Motor neuron (in vitro differentiated cells): ENCODE results near the gene PRUNE2. TPM values are rescaled to one million over a fixed set of nuclear protein-coding genes. Genes with fewer than 3 reads are reported as not detected.
A peak's percentile ranks its signal among the peaks of the same experiment; 100 is the strongest.

Experiments used
- ATAC-seq, 8 experiments: fragments of 200-7000 bp; cut with Tn5 transposase; replicated peaks in 6 of 8; 2 replicates each; pipeline ENCODE4 v1.8.0; 2021; ENCODE audit warnings: mild to moderate bottlenecking in 8 of 8, moderate library complexity in 8 of 8
- H3K27ac ChIP-seq, 2 donors: fragments of 250-450 bp; sonication (Bioruptor Pico); 2 replicates each; pipeline ENCODE4 v1.9.0; 2021; ENCODE audit warnings: antibody characterized with exemption in 2 of 2, mild to moderate bottlenecking in 2 of 2, moderate library complexity in 1 of 2
- H3K4me1 ChIP-seq, 2 donors: fragments of 250-450 bp; sonication (Bioruptor Pico); replicated peaks in 1 of 2; 2 replicates each; pipeline ENCODE4 v1.6.1; 2021; ENCODE audit warnings: antibody characterized with exemption in 2 of 2, mild to moderate bottlenecking in 2 of 2, moderate library complexity in 1 of 2
- H3K4me3 ChIP-seq, 5 donors: fragments of 250-450 bp; sonication (Bioruptor Pico); 2 replicates each; pipeline ENCODE4 v1.9.0; 2021; ENCODE audit warnings: antibody characterized with exemption in 5 of 5, mild to moderate bottlenecking in 5 of 5, moderate library complexity in 4 of 5
- WGBS, 10 experiments: fragments of 450-650 bp; shearing (Covaris generic); methylation state at CpG; one replicate each; pipeline ENCODE4 v1.0.0; 2022; 5-methylcytosine and 5-hydroxymethylcytosine counted together
- in situ Hi-C, 9 experiments: fragments of 400-800 bp; cut with MboI; loops; one replicate each; pipeline ENCODE4 v1.15.0; 2021; ENCODE audit warnings: low sequenced_read_pairs in 9 of 9, low pct_unique_long_range_greater_than_20kb in 2 of 9; ENCODE audit not compliant: unreplicated experiment in 9 of 9
- total RNA-seq, 8 experiments: library from RNA; unstranded; fragments of 300-600 nt; gene quantifications; 2 replicates each; pipeline versions ENCODE4 v1.2.3 to v1.2.4, GENCODE V29; 2022

PRUNE2 gene
- total RNA-seq, 8 experiments from 2014 or later: 0.56 to 54.5 (median 11.4) TPM

GRCh38 chr9:76855015-76855414, 50.9 kb downstream of the PRUNE2 start:
- in situ Hi-C loops: loop anchor here in 1 of 9 experiments (25.0 kb wide), 1 partner anchor 93 kb away; the partner anchor contains the start of gene PCA3
- WGBS, 10 experiments: 0 to 100% (median 100%) methylated on average over 1 of the region's 1 CpG
- no peak overlapping the region for H3K4me3 ChIP-seq
- ATAC-seq: no peak
- H3K27ac ChIP-seq: no peak overlapping the region
- no peaks in the 10 kb centered on the region for H3K4me1 ChIP-seq

GRCh38 chr9:76852026-76852425, 53.9 kb downstream of the PRUNE2 start:
- no peak overlapping the region for H3K4me3 ChIP-seq
- ATAC-seq: no peak
- no peaks in the 10 kb centered on the region for H3K4me1 ChIP-seq
- in situ Hi-C loops: loop anchor here in 1 of 9 experiments (25.0 kb wide), 1 partner anchor 90 kb away; the partner anchor contains the start of gene PCA3
- 54 to 100% (median 100%) methylated on average over 1 to 2 of the region's 2 CpGs; no CpG with 5 or more reads in 3 of the 10 experiments for WGBS, 10 experiments
- H3K27ac ChIP-seq: no peak overlapping the region

GRCh38 chr9:76846297-76846696, 59.6 kb downstream of the PRUNE2 start:
- no peak overlapping the region for H3K27ac ChIP-seq
- 74 to 95% (median 86%) methylated on average over 1 to 6 of the region's 9 CpGs; no CpG with 5 or more reads in 2 of the 10 experiments for WGBS, 10 experiments
- ATAC-seq: no peak
- in situ Hi-C loops: no loop called here
- no peaks in the 10 kb centered on the region for H3K4me1 ChIP-seq
- no peak overlapping the region for H3K4me3 ChIP-seq

DNA sequence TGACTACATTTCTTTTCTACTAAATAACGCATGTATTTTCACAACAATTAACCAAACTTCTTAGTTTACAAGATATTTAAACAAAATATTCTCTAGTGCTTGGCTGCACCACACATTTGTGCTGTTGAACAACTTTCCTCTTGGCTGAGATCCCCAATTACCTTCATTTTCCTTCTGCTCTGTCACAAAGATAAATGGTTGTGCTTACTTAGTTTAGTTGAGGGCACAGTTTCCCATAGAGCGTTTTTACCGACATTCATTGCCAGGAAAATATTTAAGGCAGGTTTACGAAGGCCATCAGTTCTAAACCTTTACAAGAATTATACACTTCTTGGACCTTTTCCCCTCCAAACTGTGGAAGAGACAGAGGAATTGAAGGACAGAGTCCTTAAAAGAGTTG, 60.7 kb downstream of the PRUNE2 start:
- no peak overlapping the region for H3K4me3 ChIP-seq
- in situ Hi-C loops: no loop called here
- WGBS, 10 experiments: 54 to 100% (median 94%) methylated on average over 1 to 4 of the region's 4 CpGs
- H3K4me1 ChIP-seq: no peaks in the 10 kb centered on the region
- no peak for ATAC-seq
- H3K27ac ChIP-seq: no peak overlapping the region

DNA sequence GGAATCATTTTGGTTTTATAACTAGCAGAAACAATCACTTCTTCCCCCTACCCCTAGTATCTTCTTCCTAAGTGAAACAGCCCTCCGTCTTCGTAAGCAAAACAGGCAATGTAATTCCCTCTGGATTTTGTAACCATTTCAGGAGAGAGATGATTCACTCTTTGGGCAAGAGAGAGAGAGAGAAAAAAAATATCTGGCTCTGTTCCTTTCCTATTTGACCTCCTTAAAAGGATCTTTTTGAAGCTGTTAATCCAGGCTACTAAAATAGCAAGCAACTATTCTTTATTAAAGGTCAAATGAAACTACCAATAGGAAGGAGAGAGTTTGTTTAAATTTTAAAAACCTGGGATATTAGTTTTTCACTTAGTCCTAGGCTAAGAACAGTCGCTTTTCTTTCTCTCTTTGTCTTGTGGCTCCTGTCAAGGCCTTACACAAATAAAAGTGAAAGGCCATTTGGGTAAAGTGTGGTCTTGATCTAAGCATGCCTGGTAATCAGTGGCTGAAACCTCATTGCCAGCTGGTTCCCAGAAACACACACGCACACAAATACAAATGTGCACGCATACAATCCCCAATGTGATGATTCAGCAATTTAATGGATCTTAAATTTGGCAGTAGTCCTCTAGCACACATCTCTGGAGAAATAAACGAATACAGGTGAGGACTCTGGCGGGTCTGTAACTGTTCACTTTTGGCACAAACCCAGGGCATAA, 70.2 kb downstream of the PRUNE2 start:
- Histone ChIP-seq H3K27ac (no peak overlapping the region), H3K4me1 (peaks cover 4 to 6% of the 10 kb centered on the region in 2 donors), H3K4me3 (no peak overlapping the region)
- ATAC-seq: peak in 5 of 8 experiments; percentile 31 to 78 (median 41)
- WGBS, 10 experiments: 6 to 100% (median 58%) methylated on average over 1 to 7 of the region's 7 CpGs
- in situ Hi-C loops: no loop called here

- 60 to 93% (median 67%) methylated on average over 2 to 3 of the region's 3 CpGs; no CpG with 5 or more reads in 6 of the 10 experiments for WGBS, 10 experiments
Measured at GRCh38 chr9:76828447-76828846, 77.5 kb downstream of the PRUNE2 start.

GRCh38 chr9:76827296-76828080, 78.4 kb downstream of the PRUNE2 start:
- Histone ChIP-seq H3K27ac (no peak overlapping the region), H3K4me3 (no peak overlapping the region), H3K4me1 (no peaks in the 10 kb centered on the region)
- 79 to 100% (median 91%) methylated on average over 3 to 9 of the region's 9 CpGs; no CpG with 5 or more reads in 1 of the 10 experiments for WGBS, 10 experiments
- no peak for ATAC-seq
- in situ Hi-C loops: no loop called here

More at GRCh38 chr9:76828447-76828846, 77.5 kb downstream of the PRUNE2 start:
- in situ Hi-C loops: no loop called here
- no peak overlapping the region for H3K27ac ChIP-seq
- no peaks in the 10 kb centered on the region for H3K4me1 ChIP-seq
- ATAC-seq: no peak
- H3K4me3 ChIP-seq: no peak overlapping the region

GRCh38 chr9:76820431-76820830, 85.5 kb downstream of the PRUNE2 start:
- WGBS, 10 experiments: 87 to 100% (median 94%) methylated on average over 2 to 6 of the region's 6 CpGs; no CpG with 5 or more reads in 2 of the 10 experiments
- Histone ChIP-seq H3K4me1 (peaks cover 8 to 9% of the 10 kb centered on the region in 2 donors), H3K27ac (no peak overlapping the region), H3K4me3 (no peak overlapping the region)
- ATAC-seq: no peak
- in situ Hi-C loops: loop anchor here in 8 of 9 experiments (25.0 kb wide), 3 partner anchors 167 to 317 kb away; partner anchors contain the start of gene FOXB2 (in 5 of the 8)

DNA sequence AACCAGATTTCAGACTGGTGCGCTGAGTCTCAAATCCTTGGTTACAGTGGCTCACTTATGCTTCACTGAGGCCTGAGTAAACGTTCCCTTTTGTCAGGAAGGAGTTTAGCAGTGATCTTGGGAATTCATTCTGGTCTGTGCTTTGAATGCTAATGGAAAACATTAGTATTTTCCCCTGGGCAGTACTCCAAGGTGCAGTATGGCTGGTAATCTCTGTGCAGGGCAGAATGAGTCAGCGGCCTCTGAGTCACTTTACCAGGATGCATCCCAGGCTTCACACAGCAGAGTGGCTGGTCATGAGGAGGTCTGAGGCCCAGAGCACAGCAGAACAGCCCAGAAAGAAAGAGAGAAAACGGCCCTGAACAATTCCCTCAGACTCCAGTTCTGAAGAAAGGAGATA, 87.6 kb downstream of the PRUNE2 start:
- in situ Hi-C loops: loop anchor here in 8 of 9 experiments (25.0 kb wide), 3 partner anchors 169 to 319 kb away; partner anchors contain the start of gene FOXB2 (in 5 of the 8)

DNA sequence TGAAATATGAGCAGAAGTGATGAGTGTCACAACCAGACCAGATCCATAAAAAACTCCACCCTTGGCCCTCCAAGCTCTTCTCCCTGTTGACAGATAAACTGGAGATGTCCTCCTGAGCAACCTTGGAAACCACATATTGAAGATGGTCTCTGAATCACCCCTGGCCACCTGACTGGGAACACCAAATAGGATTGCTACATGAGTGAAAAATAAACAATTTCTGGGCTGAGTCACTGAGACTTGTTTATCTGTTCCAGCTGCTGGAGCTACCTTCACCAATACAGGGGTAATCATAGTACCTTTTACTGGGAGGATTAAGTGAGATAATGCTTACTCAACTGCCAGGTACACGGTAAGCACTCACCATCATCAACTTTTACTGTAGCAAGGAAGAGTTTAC, 88.4 kb downstream of the PRUNE2 start:
- in situ Hi-C loops: loop anchor here in 8 of 9 experiments (25.0 kb wide), 3 partner anchors 170 to 320 kb away; partner anchors contain the start of gene FOXB2 (in 5 of the 8)
- Histone ChIP-seq H3K4me1 (peaks cover 8 to 9% of the 10 kb centered on the region in 2 donors), H3K4me3 (no peak overlapping the region), H3K27ac (no peak overlapping the region)
- 50 to 100% (median 100%) methylated on average over 1 of the region's 1 CpG; no CpG with 5 or more reads in 4 of the 10 experiments for WGBS, 10 experiments
- peak in 2 of 8 experiments; percentile 55 to 63 for ATAC-seq

More for the DNA sequence above, 87.6 kb downstream of the PRUNE2 start:
- peak; percentile 98 to 100 (median 100) for ATAC-seq
- H3K27ac ChIP-seq: peak overlapping the region; percentile 42 to 47
- no peak overlapping the region for H3K4me3 ChIP-seq
- peaks cover 8 to 9% of the 10 kb centered on the region in 2 donors for H3K4me1 ChIP-seq
- 8 to 79% (median 32%) methylated on average over 3 to 4 of the region's 4 CpGs; no CpG with 5 or more reads in 4 of the 10 experiments for WGBS, 10 experiments

- Histone ChIP-seq H3K4me1 (no peaks in the 10 kb centered on the region), H3K27ac (no peak overlapping the region), H3K4me3 (no peak overlapping the region)
- ATAC-seq: peak in 1 of 8 experiments; percentile 68
- in situ Hi-C loops: loop anchor here in 8 of 9 experiments (25.0 kb wide), 3 partner anchors 175 to 325 kb away; partner anchors contain the start of gene FOXB2 (in 5 of the 8)
- 14 to 100% (median 94%) methylated on average over 1 to 6 of the region's 6 CpGs; no CpG with 5 or more reads in 1 of the 10 experiments for WGBS, 10 experiments
Measured at GRCh38 chr9:76812591-76812990, 93.3 kb downstream of the PRUNE2 start.

DNA sequence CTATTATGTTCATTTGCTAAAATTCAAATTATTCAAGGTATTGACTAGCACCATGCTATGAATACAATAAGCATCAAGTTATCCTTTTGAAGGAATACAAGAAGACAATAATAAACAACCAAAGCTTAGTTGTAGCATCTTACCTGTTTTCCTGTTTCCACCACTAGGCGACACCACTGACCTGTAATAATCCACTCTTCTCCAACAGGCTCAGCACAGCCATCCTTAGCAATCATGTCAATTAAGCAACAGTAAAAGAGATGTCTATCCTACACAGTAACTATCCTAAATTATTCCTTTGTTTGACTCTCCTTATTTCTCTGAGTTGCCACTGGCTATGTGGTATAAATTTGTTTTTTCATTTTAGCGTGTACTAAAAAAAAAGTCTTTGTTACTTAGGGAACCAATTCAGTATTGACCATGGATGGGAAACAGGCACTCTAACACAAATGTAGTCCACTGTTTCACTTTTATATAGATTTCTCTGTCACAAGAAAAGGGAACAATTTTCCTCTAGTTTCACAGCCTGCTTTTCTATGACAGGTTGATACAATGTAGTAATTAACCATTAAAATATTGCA, 95.4 kb downstream of the PRUNE2 start:
- 0 to 50% (median 13%) methylated on average over 1 to 2 of the region's 2 CpGs for WGBS, 10 experiments
- H3K4me1 ChIP-seq: no peaks in the 10 kb centered on the region
- H3K27ac ChIP-seq: no peak overlapping the region
- H3K4me3 ChIP-seq: no peak overlapping the region
- in situ Hi-C loops: loop anchor here in 8 of 9 experiments (25.0 kb wide), 3 partner anchors 177 to 327 kb away; partner anchors contain the start of gene FOXB2 (in 5 of the 8)
- ATAC-seq: peak; percentile 61 to 88 (median 80)
